DMS53 (cell line): ENCODE measurements around the gene WWOX.
A peak's percentile ranks its signal among the peaks of the same experiment; 100 is the strongest.

Experiments used
- DNase-seq: peaks from one replicate; lab custom pipeline; 2025; lab: John Stamatoyannopoulos, UW

WWOX gene

GRCh38 chr16:78735337-78735736 is 635.9 kb downstream of the WWOX start:
- DNase-seq, result no peak

GRCh38 chr16:78737630-78738029 is 638.2 kb downstream of the WWOX start:
- no peak for DNase-seq

GRCh38 chr16:78738557-78738956 is 639.1 kb downstream of the WWOX start:
- DNase-seq, result no peak

GRCh38 chr16:78740269-78740668 is 640.8 kb downstream of the WWOX start:
- no peak for DNase-seq

GRCh38 chr16:78742501-78743283 is 643.2 kb downstream of the WWOX start:
- DNase-seq, result no peak

GRCh38 chr16:78743556-78743955 is 644.1 kb downstream of the WWOX start:
- DNase-seq, result no peak

- no peak for DNase-seq
These were observed 644.6 kb downstream of the WWOX start for GRCh38 chr16:78744099-78744498.

- DNase-seq, result no peak
These were observed 645.3 kb downstream of the WWOX start for GRCh38 chr16:78744796-78745107.

- DNase-seq, result no peak
These were observed 645.9 kb downstream of the WWOX start for GRCh38 chr16:78745108-78746019.

GRCh38 chr16:78746718-78747117 is 647.3 kb downstream of the WWOX start:
- DNase-seq, result no peak

GRCh38 chr16:78748220-78748929 is 648.9 kb downstream of the WWOX start:
- DNase-seq, result no peak

- DNase-seq, result no peak
These were observed 650.4 kb downstream of the WWOX start for GRCh38 chr16:78749745-78750268.

GRCh38 chr16:78750611-78751010 is 651.2 kb downstream of the WWOX start:
- no peak for DNase-seq

- no peak for DNase-seq
These were observed 652.1 kb downstream of the WWOX start for GRCh38 chr16:78751601-78752000.

- no peak for DNase-seq
These were observed 655.3 kb downstream of the WWOX start for GRCh38 chr16:78754713-78755112.

- no peak for DNase-seq
These were observed 656.6 kb downstream of the WWOX start for GRCh38 chr16:78755751-78756661.

GRCh38 chr16:78759596-78759995 is 660.1 kb downstream of the WWOX start:
- DNase-seq, result no peak

- DNase-seq, result no peak
These were observed 661.2 kb downstream of the WWOX start for GRCh38 chr16:78760611-78761010.

- DNase-seq, result no peak
These were observed 662.0 kb downstream of the WWOX start for GRCh38 chr16:78761427-78761826.

- DNase-seq, result no peak
These were observed 662.8 kb downstream of the WWOX start for GRCh38 chr16:78762222-78762621.

GRCh38 chr16:78763821-78764440 is 664.5 kb downstream of the WWOX start:
- peak; percentile 3 for DNase-seq
